K562 (cell line): ENCODE data around the gene TRIM2. TPM values are rescaled to one million over a fixed set of nuclear protein-coding genes. Genes with fewer than 3 reads are reported as not detected.

Experiments used
- ATAC-seq: fragments of 200-7000 bp; cut with Tn5 transposase; 3 replicates; pipeline ENCODE4 v1.9.1; 2020; ENCODE audit warnings: moderate library complexity
- BruUV-seq: library from RNA; stranded (reverse); fragments of 400-500 nt; replicated peaks from 2 replicates; lab custom pipeline; 2021; lab: Mats Ljungman, UMichigan
- CTCF ChIA-PET: fragments of 300-600 bp; formaldehyde crosslinking; extraction: SDS; loops from one replicate; lab custom pipeline; 2021; ENCODE audit warnings: low intra/inter-chr PET ratio; lab: Yijun Ruan, JAX
- POLR2A ChIA-PET: fragments of 300-600, 350-650 bp; sonication (Branson Sonifier 250); formaldehyde crosslinking; extraction: SDS; loops from one replicate; lab custom pipeline; 2021; ENCODE audit warnings: antibody characterized with exemption, inconsistent platforms; lab: Yijun Ruan, JAX
- DNase-seq, 4 experiments: peaks; one replicate each; pipeline versions ENCODE4 v3.0.0 to v3.0.0-alpha.2; 2011 to 2018; ENCODE audit warnings: low spot score in 3 of 4, mixed read lengths in 3 of 4; ENCODE audit errors: extremely low read depth in 1 of 4
- FAIRE-seq: peaks from 2 replicates; lab custom pipeline; 2011; peaks lifted over from hg19 to GRCh38; lab: Jason Lieb, UNC
- H2AFZ ChIP-seq: 2 replicates; pipeline ENCODE4 v1.6.0; 2011; ENCODE audit warnings: low read depth, low read length, control low read depth, inconsistent platforms
- H3K27ac ChIP-seq: fragments of 200-600 bp; 3 replicates; pipeline ENCODE4 v1.8.0; 2011; ENCODE audit warnings: low read depth, mild to moderate bottlenecking, control low read depth, inconsistent platforms, low read length, moderate library complexity, mixed read lengths; ENCODE audit errors: extremely low read depth
- H3K27me3 ChIP-seq, 2 experiments: fragments of 300-600 bp in 1 of 2; 2 replicates in 1 of 2; 3 replicates in 1 of 2; pipeline versions ENCODE4 v1.6.0 to v1.8.0; 2011; ENCODE audit warnings: inconsistent platforms in 2 of 2, low read length in 2 of 2, mild to moderate bottlenecking in 1 of 2, mixed read lengths in 1 of 2, moderate library complexity in 1 of 2; ENCODE audit not compliant: control insufficient read depth in 2 of 2, insufficient read depth in 2 of 2
- H3K36me3 ChIP-seq: fragments of 300-600 bp; 3 replicates; pipeline ENCODE4 v1.8.0; 2011; ENCODE audit warnings: mild to moderate bottlenecking, low read length, inconsistent platforms; ENCODE audit not compliant: control insufficient read depth, insufficient read depth
- H3K4me1 ChIP-seq, 2 experiments: fragments of 200-600 bp in 1 of 2; replicated peaks in 1 of 2; 2 replicates in 1 of 2; 3 replicates in 1 of 2; pipeline versions ENCODE4 v1.5.1 to v1.8.0; 2011; ENCODE audit warnings: inconsistent platforms in 2 of 2, low read length in 2 of 2, mild to moderate bottlenecking in 1 of 2, mixed read lengths in 1 of 2, moderate library complexity in 1 of 2; ENCODE audit not compliant: control insufficient read depth in 2 of 2, insufficient read depth in 2 of 2
- H3K4me2 ChIP-seq: 2 replicates; pipeline ENCODE4 v1.6.1; 2011; ENCODE audit warnings: low read length, control low read depth, inconsistent platforms, mixed read lengths; ENCODE audit not compliant: insufficient read depth
- H3K4me3 ChIP-seq: fragments of 200-600 bp; sonication (generic), shearing (Covaris generic); 2 replicates; pipeline ENCODE4 v1.5.1; 2016; ENCODE audit warnings: control low read depth, inconsistent platforms
- H3K79me2 ChIP-seq: fragments of 200-600 bp; 3 replicates; pipeline ENCODE4 v1.8.0; 2011; ENCODE audit warnings: low read length, inconsistent platforms; ENCODE audit not compliant: control insufficient read depth, insufficient read depth
- H3K9ac ChIP-seq, 2 experiments: 2 replicates each; pipeline versions ENCODE4 v1.6.0 to v1.6.1; 2011; ENCODE audit warnings: low read depth in 2 of 2, low read length in 2 of 2, control low read depth in 1 of 2, inconsistent platforms in 1 of 2, mild to moderate bottlenecking in 1 of 2, mixed read lengths in 1 of 2; ENCODE audit not compliant: insufficient read depth in 1 of 2
- H3K9me1 ChIP-seq: one replicate; pipeline ENCODE4 v1.6.0; 2011; ENCODE audit warnings: inconsistent platforms, mild to moderate bottlenecking, low read length, moderate library complexity; ENCODE audit not compliant: control insufficient read depth, insufficient read depth
- H3K9me3 ChIP-seq: replicated peaks from 2 replicates; pipeline ENCODE4 v1.5.1; 2011; ENCODE audit warnings: low read depth, low read length, inconsistent platforms; ENCODE audit not compliant: control insufficient read depth, insufficient read depth
- H4K20me1 ChIP-seq: replicated peaks from 2 replicates; pipeline ENCODE4 v1.6.1; 2011; ENCODE audit warnings: low read length, inconsistent platforms, mixed read lengths; ENCODE audit not compliant: control insufficient read depth, insufficient read depth
- BHLHE40 ChIP-seq: IDR thresholded peaks from 2 replicates; pipeline ENCODE4 v1.6.1; 2011; ENCODE audit warnings: low read length, improper control_type of control experiment
- CTCF ChIP-seq, 3 experiments: IDR thresholded peaks in 2 of 3; conservative IDR thresholded peaks in 1 of 3; 2 replicates each; pipeline ENCODE4 v1.5.1; 2011 to 2012; ENCODE audit warnings: low read length in 3 of 3, mild to moderate bottlenecking in 3 of 3, control low read depth in 2 of 3, improper control_type of control experiment in 1 of 3, inconsistent platforms in 1 of 3, low read depth in 1 of 3, mixed read lengths in 1 of 3, moderate library complexity in 1 of 3; ENCODE audit not compliant: insufficient read depth in 2 of 3
- EHMT2 ChIP-seq: fragments of 450-650 bp; IDR thresholded peaks from 2 replicates; pipeline ENCODE4 v1.6.1; 2018; ENCODE audit warnings: antibody characterized with exemption
- FOXJ2 ChIP-seq: fragments of 200-800 bp; sonication (Bioruptor generic); IDR thresholded peaks from 2 replicates; pipeline ENCODE4 v1.6.1; 2016; ENCODE audit warnings: missing genetic modification characterization, missing compliant biosample characterization
- HDAC2 ChIP-seq: fragments of 450-650 bp; IDR thresholded peaks from 2 replicates; pipeline ENCODE4 v1.6.1; 2016; ENCODE audit warnings: mild to moderate bottlenecking
- HMGN3 ChIP-seq: IDR thresholded peaks from 2 replicates; pipeline ENCODE4 v1.6.1; 2011; ENCODE audit warnings: borderline replicate concordance, low read depth, mild to moderate bottlenecking, mixed read lengths, low read length; ENCODE audit not compliant: insufficient read length; ENCODE audit errors: extremely low read depth
- KLF10 ChIP-seq: fragments of 250-450 bp; sonication (Bioruptor Pico); IDR thresholded peaks from 2 replicates; pipeline ENCODE4 v1.6.1; 2021; ENCODE audit warnings: matching md5 sums
- PREB ChIP-seq: sonication (generic); formaldehyde crosslinking; IDR thresholded peaks from 2 replicates; pipeline ENCODE4 v1.8.1; 2023; ENCODE audit warnings: mild to moderate bottlenecking, missing genetic modification reagents
- TAF1 ChIP-seq: IDR thresholded peaks from 2 replicates; pipeline ENCODE4 v1.6.1; 2011; ENCODE audit warnings: mild to moderate bottlenecking, low read length, moderate library complexity; ENCODE audit not compliant: insufficient read depth, control insufficient read depth, severe bottlenecking; ENCODE audit errors: extremely low read depth
- TCF3 ChIP-seq: sonication (generic); formaldehyde crosslinking; IDR thresholded peaks from 2 replicates; pipeline ENCODE4 v1.4.0; 2020; ENCODE audit warnings: mild to moderate bottlenecking, missing genetic modification reagents
- ZBTB8A ChIP-seq: fragments of 450-650 bp; IDR thresholded peaks from 2 replicates; pipeline ENCODE4 v1.6.1; 2018; ENCODE audit warnings: mild to moderate bottlenecking, moderate library complexity; ENCODE audit not compliant: partially characterized antibody
- ZNF121 ChIP-seq: sonication (generic); formaldehyde crosslinking; conservative IDR thresholded peaks from 2 replicates; pipeline ENCODE4 v1.8.0; 2022; ENCODE audit warnings: missing genetic modification reagents
- ZNF263 ChIP-seq: sonication (generic); formaldehyde crosslinking; IDR thresholded peaks from 2 replicates; pipeline ENCODE4 v1.8.0; 2022; ENCODE audit warnings: mild to moderate bottlenecking, missing genetic modification reagents, borderline replicate concordance
- ZNF398 ChIP-seq: fragments of 250-450 bp; sonication (Bioruptor Pico); IDR thresholded peaks from 2 replicates; pipeline ENCODE4 v1.8.0; 2021; ENCODE audit warnings: moderate library complexity, mild to moderate bottlenecking, inconsistent platforms
- ZNF586 ChIP-seq: fragments of 450-650 bp; formaldehyde crosslinking; conservative IDR thresholded peaks from 2 replicates; pipeline ENCODE4 v1.4.0; 2020; ENCODE audit warnings: mild to moderate bottlenecking, moderate library complexity
- WGBS: fragments of 100-300 bp; shearing (Covaris generic); methylation state at CpG from one replicate; pipeline ENCODE4 v1.1.6; 2016; ENCODE audit warnings: low coverage, mixed read lengths; ENCODE audit not compliant: insufficient coverage; ENCODE audit errors: missing lambda C conversion rate; 5-methylcytosine and 5-hydroxymethylcytosine counted together
- in situ Hi-C: fragments of 300-500 bp; cut with MboI; formaldehyde crosslinking; loops from 4 replicates; pipeline ENCODE4 v1.15.0; 2018; ENCODE audit warnings: inconsistent platforms, mixed read lengths
- intact Hi-C: fragments of 100-400 bp; cut with micrococcal nuclease; formaldehyde crosslinking; loops from 2 replicates; pipeline ENCODE4 v1.14.2; 2022
- polyA plus RNA-seq, 8 experiments: library from polyadenylated mRNA; depleted of rRNA in 4 of 8; stranded (reverse) in 5 of 8; unstranded in 3 of 8; fragments of >200 nt; fragmentation: Nextera tagmentation in 2 of 8; fragmentation: Illumina TruSeq in 1 of 8; extraction: Ambion mirVana in 2 of 8; extraction: Trizol in 1 of 8; gene quantifications; 2 replicates each; pipeline versions ENCODE4 v1.2.1 to v1.2.3, GENCODE V29; 2011 to 2014; ENCODE audit warnings: inconsistent platforms in 1 of 8, missing spikeins in 1 of 8
- total RNA-seq, 7 experiments: library from RNA; depleted of rRNA in 6 of 7; stranded (reverse); fragments of >200 nt in 6 of 7; fragmentation: Illumina TruSeq in 2 of 7; extraction: Trizol in 2 of 7; gene quantifications; 2 replicates each; pipeline versions ENCODE4 v1.2.1 to v1.2.3, GENCODE V29; 2011 to 2021; ENCODE audit warnings: low replicate concordance in 1 of 7

Gene TRIM2
- total and polyA plus RNA-seq, 9 of the 15 experiments (the other 6 are each of a cell fraction or from before 2014, with no cell fraction given), result 0.01 to 0.41 (median 0.13) TPM; not detected in 1

- POLR2A ChIA-PET, result interaction anchor here (0.8 to 1.9 kb wide), 8 partner anchors 8 to 420 kb away, joined by 3 to 7 read pairs (median 4); partner anchors contain the start of gene TMEM131L
- peaks cover 12% of the 10 kb centered on the region for H3K36me3 ChIP-seq
- FAIRE-seq (peak; percentile 51), DNase-seq (peak; percentile 17 to 74 (median 65)), ATAC-seq (peak; percentile 64)
- peaks cover 58% of the 10 kb centered on the region for H3K79me2 ChIP-seq
- H3K9me1 ChIP-seq, result no peaks in the 10 kb centered on the region
- peak overlapping the region; percentile 96 for H2AFZ ChIP-seq
- intact Hi-C loops, result loop anchor here (1.0 to 10.0 kb wide), 4 partner anchors 67 to 407 kb away; partner anchors contain the start of gene TMEM131L
- H3K27ac ChIP-seq, result peak overlapping the region; percentile 92
- BruUV-seq, result TSS peak; percentile 57
- WGBS, result under 1% methylated on average over 39 of the region's 44 CpGs
- CTCF ChIA-PET, result interaction anchor here (0.5 to 3.4 kb wide), 7 partner anchors 98 to 559 kb away, joined by 3 to 44 read pairs (median 3); no protein-coding TSS in a partner anchor
- in situ Hi-C loops, result loop anchor here (5.0 kb wide), 1 partner anchor 227 kb away; no protein-coding TSS in a partner anchor
- H3K9me3 ChIP-seq, result no peaks in the 10 kb centered on the region
- peak overlapping the region; percentile 92 to 99 for H3K9ac ChIP-seq
- H3K4me3 ChIP-seq, result peak overlapping the region; percentile 85
- no peaks in the 10 kb centered on the region for H3K27me3 ChIP-seq
- peak overlapping the region; percentile 90 for H3K4me2 ChIP-seq
- peaks cover 16 to 37% of the 10 kb centered on the region in 2 experiments; a peak in 4 of 5 replicates for H3K4me1 ChIP-seq
- peaks cover 11% of the 10 kb centered on the region for H4K20me1 ChIP-seq
- TF ChIP-seq TAF1 (peak; percentile 18), FOXJ2 (tag) (no peak), PREB (CRISPR knock-in tag) (0 out of 2 replicates have a peak, but pooled peaks have one; percentile 61), HDAC2 (no peak), ZBTB8A (no peak), ZNF121 (CRISPR knock-in tag) (no peak), ZNF398 (CRISPR knock-in tag) (no peak), HMGN3 (no peak), EHMT2 (no peak), CTCF (IDR thresholded peaks at IDR 0.05 in 2 of 3, conservative IDR thresholded peaks at IDR 0.05 in 1 of 3; ENCODE audit: insufficient read depth in 2 of 3, low read depth in 1 of 3, low read length in 3 of 3) (no peak), BHLHE40 (no peak), ZNF263 (no peak), KLF10 (no peak), ZNF586 (no peak), TCF3 (CRISPR knock-in tag) (0 out of 2 replicates have a peak, but pooled peaks have one; percentile 14)
Measured at GRCh38 chr4:153345012-153345981, 141.1 kb downstream of the TRIM2 start.
